Activated CD4-positive, alpha-beta T cell treated with anti-CD3 and anti-CD28 coated beads, Interleukin-2, amount 50 U/mL, for 24 hours (primary cell): ENCODE results near the gene ALDH3B1.

ENCODE experiments used
- DNase-seq, 2 donors: peaks; one replicate each; pipeline ENCODE4 v3.0.0-alpha.2; 2020; ENCODE audit warnings: low read depth in 1 of 2, low spot score in 1 of 2

ALDH3B1 gene

DNA sequence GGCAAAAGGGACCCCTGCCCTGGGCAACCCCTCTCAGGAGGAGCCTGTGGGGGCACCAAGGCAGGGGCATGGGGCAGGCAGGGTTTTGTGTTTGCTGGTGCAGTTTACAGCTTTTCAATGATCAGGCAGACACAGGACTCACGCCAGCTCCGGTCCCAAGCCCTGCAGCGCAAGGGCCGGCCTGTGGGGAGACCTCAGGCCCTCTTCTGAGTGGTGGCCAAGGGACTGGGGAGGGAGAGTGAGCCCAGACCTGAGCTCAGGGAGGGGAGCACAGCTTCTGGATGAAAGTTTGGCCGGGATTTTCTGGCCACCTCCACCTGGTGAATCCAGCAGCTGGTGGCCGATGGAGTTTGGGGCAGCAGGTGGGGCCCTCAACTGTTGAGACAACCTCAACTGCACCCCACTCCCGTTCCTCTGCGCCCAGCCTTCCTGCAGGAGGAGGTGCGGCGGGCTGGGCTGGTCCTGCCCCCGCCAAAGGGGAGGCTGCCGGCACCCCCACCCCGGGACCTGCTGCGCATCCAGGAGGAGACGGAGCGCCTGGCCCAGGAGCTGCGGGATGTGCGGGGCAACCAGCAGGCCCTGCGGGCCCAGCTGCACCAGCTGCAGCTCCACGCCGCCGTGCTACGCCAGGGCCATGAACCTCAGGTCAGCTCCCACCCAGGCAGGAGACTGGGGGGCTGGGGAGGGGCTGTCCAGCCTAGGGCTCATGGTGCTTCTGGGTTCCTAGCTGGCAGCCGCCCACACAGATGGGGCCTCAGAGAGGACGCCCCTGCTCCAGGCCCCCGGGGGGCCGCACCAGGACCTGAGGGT is 32.3 kb downstream of the ALDH3B1 start:
- no peak for DNase-seq

DNA sequence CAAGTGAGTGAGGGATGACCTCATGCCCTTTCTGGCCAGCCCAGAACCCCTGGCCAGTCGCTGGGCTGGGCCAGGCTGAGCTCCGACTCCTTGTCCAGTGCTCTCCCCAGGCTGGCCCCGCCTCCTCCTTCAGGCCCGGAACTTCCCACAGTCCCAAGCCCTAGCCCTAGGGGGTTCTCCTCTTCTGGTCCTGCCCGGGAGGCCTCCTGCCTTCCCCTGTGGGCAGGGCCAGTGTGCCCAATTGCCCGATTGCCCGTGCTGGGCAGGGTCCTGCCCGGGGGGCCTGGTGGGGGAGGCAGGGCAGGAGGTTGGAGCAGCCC is 32.9 kb downstream of the ALDH3B1 start:
- no peak for DNase-seq

DNA sequence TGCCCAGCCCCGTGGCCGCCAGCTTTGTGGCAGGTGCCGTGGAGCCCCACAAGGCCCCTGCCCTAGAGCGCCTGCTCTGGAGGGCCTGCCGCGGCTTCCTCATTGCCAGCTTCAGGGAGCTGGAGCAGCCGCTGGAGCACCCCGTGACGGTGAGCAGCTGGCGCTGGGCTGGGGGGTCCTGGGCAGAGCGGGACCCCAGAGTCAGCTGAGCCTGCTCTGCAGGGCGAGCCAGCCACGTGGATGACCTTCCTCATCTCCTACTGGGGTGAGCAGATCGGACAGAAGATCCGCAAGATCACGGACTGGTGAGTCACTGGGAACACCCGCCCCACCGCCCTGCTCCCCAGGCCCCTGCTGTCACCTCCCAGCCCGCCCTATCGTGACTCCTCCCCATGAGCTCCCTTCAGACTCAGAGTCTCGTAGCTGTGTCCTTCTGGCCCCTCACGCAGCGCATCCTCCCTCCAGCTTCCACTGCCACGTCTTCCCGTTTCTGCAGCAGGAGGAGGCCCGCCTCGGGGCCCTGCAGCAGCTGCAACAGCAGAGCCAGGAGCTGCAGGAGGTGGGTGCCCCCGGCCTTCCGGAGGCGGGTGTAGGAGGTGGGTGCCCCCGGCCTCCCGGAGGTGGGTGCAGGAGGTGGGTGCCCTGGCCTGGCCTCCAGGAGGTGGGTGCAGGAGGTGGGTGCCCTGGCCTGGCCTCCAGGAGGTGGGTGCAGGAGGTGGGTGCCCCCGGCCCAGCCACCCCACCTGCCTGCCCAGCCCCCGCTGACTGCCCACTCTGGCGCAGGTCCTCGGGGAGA is 33.4 kb downstream of the ALDH3B1 start:
- DNase-seq = no peak

DNA sequence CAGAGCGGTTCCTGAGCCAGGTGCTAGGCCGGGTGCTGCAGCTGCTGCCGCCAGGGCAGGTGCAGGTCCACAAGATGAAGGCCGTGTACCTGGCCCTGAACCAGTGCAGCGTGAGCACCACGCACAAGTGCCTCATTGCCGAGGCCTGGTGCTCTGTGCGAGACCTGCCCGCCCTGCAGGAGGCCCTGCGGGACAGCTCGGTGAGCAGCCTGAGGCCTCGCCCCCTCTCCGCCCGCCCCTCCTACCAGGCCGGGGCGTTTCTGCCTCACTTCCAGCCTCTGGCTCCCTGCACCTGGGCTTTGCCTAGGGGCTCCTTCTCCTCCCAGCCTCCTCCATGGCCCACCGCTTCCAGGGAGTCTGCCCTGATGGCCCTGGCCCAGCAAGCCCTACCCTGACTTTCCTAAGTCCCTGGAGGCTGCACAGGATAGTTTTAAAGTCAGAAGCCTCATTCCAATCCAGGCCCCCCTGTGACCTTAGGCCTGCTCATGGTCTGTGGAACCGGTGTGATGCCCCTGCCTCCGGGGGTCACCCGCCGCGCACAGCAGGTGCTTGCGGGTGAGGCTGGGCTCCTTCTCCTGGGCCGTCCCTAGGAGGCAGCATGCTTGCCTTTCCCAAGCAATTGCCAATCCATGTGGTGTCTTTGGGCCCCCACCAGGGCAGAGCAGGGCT is 34.2 kb downstream of the ALDH3B1 start:
- no peak for DNase-seq

DNA sequence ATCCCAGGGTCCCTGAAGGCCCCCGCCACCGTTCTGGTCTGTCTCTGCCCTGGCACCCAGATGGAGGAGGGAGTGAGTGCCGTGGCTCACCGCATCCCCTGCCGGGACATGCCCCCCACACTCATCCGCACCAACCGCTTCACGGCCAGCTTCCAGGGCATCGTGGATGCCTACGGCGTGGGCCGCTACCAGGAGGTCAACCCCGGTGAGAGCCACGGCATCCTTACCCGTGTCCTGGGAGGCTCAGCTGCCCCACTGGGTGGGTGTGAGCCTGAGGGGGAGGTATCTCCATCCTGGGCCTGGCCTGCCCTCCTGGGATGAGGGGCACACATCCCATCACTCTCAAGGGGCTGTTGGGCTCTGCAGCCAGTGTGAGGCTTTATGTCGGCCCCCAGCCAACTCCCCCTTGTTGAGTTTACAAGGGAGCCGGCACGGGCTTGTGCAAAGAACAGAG is 34.8 kb downstream of the ALDH3B1 start:
- no peak for DNase-seq

DNA sequence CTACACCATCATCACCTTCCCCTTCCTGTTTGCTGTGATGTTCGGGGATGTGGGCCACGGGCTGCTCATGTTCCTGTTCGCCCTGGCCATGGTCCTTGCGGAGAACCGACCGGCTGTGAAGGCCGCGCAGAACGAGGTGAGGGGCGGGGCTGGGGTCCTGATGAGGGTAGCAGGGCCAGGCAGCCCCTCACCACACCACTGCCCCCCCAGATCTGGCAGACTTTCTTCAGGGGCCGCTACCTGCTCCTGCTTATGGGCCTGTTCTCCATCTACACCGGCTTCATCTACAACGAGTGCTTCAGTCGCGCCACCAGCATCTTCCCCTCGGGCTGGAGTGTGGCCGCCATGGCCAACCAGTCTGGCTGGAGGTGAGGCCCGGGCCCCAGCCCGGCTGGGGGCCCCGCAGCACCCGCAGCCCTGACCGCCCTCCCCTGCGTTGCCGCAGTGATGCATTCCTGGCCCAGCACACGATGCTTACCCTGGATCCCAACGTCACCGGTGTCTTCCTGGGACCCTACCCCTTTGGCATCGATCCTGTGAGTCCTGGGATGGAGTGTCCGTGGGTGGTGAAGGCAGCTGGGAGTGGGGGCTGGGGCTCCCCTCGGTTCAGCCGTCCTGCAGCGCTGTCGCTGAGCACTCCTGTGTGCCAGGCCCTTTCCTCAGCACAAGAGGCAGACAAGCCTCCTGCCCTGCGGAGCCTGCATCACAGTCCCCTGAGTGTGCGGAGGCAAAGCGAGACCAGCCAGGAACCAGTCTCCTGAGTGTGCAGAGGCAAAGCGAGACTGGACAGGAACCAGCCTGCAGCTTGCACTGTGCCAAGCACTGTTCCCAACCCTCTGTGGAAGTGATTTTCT is 37.5 kb downstream of the ALDH3B1 start:
- no peak for DNase-seq

DNA sequence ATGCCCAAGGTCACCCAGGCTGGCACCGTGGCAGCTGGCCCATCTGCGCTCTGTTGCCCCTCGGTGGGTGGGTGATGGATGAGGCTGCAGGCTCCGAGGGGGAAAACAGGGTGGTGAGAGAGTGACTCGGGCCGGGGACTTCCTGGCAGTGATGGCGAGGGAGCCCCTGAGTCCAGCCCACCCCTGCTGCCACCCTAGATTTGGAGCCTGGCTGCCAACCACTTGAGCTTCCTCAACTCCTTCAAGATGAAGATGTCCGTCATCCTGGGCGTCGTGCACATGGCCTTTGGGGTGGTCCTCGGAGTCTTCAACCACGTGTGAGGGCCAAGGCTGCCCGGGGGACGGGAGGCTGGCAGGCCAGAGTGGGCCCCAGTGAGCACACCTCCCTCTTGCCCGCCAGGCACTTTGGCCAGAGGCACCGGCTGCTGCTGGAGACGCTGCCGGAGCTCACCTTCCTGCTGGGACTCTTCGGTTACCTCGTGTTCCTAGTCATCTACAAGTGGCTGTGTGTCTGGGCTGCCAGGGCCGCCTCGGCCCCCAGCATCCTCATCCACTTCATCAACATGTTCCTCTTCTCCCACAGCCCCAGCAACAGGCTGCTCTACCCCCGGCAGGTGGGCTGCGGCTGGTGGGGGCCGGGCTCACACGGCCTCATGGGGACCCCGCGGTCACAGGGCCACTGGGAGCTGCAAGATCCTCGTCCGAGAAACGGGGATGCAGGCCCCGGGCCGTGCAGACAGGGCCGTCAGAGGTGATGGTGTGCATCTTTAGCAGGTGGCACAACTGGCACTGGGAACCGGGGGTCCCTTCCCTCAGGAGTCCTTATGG is 38.8 kb downstream of the ALDH3B1 start:
- DNase-seq = no peak

DNA sequence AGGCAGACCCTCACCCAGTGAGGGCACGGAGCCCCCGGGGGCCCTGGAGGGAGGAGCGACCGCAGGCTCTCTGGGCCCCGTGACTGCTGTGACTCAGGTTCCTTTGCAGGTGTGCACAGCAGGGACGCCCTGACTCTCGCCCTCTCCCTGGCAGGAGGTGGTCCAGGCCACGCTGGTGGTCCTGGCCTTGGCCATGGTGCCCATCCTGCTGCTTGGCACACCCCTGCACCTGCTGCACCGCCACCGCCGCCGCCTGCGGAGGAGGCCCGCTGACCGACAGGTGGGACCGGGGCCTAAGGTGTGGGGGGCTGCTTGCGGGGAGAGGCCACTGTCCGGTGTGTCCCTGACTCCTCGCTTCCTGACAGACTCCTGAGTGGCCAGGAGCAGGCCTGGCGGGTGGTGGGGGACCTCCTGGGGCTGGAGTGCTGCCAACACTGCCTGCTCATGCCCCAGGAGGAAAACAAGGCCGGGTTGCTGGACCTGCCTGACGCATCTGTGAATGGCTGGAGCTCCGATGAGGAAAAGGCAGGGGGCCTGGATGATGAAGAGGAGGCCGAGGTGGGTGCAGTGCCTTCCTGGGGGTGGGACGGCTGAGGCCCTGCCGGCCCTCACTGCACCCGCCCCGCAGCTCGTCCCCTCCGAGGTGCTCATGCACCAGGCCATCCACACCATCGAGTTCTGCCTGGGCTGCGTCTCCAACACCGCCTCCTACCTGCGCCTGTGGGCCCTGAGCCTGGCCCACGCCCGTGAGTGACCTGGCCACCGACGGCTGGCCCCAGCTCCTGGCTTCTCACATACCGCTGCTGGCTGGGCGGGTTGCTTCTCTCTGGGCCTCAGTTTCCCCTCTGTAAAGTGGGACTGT is 39.6 kb downstream of the ALDH3B1 start:
- no peak for DNase-seq

DNA sequence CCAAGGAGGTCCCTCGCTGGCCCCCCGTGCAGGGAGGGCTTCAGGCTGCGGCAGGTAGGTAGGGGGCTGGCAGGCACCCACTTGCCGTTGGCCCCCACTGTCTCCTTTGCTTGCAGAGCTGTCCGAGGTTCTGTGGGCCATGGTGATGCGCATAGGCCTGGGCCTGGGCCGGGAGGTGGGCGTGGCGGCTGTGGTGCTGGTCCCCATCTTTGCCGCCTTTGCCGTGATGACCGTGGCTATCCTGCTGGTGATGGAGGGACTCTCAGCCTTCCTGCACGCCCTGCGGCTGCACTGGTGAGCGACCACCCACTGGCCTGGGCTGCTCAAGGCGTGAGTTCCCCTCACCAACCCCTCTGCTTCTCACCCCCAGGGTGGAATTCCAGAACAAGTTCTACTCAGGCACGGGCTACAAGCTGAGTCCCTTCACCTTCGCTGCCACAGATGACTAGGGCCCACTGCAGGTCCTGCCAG is 40.3 kb downstream of the ALDH3B1 start:
- DNase-seq = no peak

DNA sequence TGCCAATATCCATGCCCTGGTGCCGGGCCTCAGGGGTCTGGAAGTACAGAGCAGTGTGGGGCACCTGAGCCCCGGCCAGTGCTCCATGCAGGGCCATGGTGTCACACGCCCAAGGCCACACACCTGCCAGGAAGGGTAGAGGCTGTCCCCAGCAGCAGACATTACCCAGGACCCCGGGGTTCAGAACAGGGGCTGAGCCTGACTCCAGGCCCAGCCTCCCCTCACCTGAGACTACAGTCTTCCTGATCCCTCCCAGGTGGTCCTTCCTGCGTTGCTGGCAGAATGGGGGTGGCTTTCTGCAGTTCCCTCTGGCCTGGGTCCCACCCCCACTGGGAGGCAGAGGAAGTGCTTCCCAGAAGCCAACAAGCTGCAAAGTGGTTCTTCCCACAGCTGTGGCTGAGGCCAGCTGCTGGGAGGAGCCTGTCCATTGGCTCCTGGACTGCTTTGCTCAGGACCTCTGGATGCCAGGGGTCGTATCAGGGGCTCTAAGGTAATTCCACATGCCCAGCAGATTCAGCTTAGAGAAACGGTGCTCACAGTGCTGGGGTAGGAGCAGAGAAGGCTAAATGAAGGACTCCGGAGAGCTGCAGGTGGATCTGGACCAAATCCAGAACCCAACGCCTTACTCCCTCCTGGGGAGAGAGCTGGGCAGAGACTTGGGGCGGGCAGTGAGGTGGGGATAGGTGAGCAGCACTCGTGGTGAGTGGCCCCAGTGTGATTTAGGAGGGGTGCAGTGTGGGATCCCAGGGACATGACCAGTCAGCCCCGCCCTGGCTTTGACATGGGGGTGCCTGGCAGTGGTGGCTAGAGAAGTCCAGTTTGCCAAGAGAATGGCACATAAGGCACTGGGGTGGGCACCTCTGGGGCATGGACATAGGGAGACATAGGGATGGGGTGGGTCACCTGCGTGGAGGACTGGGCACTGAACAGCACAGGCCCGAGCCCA is 41.3 kb downstream of the ALDH3B1 start:
- no peak for DNase-seq

DNA sequence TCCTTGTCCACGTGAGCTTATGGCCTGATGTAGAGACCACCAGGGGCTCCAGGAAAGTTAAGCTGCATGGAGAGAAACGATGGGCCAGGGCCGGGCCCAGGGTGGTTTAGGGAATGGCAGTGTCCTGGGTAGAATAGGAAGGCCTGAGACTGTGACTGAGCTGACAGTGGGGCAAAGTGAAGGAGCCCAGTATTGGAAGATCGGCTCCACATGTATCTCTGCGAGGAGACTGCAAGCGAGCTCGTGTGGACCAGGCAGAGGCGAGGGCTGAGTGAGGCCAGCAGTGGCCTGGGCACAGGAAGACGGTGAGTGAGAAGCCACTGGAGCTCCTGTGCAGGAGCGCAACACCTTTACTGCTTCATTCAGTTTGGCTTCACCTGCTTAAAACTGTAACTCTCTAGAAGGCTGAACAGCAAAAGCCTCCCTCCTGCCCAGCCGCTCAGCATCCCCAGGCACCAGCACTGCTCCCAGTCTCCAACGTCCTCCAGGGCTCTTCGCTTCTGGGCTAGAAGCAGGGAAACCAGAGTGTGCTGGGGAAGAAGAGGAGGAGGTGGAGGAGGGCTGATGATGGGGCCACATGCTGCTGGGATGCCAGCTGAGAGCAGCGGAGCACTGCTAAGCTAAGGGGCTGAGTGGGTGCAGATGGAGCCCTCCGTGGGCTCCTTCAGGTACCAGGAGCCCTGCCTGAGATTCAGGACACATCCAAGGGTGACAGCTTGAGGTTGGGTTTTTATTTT is 42.2 kb downstream of the ALDH3B1 start:
- no peak for DNase-seq

DNA sequence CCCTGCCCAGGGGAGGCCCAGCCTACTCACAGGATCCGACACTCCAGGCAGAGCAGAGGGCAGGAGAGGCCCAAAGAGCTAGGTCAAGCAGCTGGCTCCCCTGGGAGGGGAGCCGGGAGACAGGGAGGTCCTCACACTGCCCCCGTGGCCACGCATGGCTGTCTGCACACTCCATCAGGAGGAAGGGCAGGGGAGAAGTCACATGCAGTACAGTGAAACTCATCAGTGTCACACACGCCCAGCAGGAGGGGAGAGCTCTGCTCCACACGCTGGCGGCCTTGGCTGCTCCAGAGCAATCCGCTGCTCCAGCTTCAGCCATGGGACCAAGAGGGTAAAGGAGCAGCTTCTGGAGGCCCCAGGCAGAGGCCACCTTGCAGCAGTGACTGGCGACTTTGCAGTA is 43.0 kb downstream of the ALDH3B1 start:
- no peak for DNase-seq

DNA sequence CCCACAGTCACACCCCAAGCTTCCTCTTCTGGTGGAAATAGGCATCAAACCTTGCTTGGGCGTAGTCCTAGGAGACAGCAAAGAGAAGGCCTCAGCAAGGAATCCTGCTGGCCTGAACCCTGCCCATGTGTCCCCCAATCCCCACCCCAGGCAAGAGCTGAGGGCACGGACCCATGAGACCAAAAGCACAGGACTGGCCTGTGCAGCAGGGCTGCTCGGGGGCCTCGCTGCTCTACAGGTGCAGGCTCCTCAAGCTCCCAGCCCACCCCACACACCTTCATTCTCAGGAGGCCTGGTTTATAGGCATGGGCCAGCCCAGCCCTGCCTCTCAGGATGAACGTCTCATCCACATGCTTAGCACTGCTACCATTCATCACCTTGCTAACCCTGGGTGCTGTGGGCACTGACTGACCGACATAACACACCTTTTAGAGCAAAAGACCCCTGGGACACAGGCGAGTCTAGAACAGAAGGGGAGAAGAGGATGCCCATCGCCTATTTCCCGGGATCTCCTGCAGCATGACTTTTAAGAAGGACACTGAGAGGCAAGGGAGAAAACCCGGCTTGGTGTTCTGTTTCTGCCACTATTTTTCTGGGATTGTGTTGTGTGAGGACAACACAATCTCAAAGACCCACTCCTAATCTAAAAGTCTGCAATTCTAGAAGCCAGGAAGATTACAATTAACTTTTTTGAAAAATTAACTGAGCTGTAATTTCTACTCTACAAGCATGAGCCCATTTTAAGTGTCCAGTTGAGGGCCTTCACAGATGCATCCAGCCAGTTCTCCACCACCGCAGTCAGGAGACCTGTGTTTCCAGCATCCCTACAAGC is 44.1 kb downstream of the ALDH3B1 start:
- no peak for DNase-seq

DNA sequence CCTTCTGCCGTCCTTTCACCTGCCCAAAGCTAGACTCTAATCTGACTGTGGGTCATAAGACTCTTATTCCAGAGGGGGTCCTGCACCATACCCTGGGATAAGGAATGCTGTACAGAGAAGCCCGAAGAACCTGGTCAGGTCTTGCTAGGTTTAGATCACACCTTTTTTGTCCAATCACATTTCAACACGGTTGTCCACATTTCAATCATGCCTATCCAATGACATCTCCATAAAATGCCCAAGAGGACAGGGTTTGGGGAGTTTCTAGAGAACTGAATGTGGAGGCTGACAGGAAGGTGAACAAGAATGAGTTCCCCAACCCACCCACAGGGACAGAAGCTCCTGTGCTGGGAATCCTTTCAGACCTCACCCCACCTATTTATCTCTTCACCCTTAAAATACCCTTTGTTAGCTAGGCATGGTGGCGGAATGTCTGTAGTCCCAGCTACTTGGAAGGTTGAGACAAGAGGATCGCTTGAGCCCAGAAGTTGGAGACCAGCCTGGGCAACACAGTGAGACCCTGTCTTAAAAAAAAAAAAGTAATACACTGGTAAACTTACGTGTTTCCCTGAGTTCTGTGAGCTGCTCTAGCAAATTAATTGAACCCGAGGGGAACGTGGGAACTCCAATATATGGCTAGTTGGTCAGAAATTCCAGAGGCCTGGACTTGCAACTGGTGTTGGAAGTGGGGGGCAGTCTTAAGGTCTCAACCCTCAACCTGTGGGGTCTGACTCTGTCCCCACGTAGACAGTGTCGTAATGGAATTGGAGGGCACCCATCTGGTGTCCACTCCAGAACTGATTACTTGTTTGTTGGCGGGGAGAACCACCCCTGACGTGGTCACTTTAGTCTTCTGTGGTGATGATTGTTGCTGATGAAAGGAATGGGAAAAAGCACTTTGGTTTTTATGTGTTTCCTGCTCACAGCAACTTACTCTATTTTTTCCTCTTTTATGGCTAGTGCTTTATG is 46.5 kb downstream of the ALDH3B1 start:
- no peak for DNase-seq

DNA sequence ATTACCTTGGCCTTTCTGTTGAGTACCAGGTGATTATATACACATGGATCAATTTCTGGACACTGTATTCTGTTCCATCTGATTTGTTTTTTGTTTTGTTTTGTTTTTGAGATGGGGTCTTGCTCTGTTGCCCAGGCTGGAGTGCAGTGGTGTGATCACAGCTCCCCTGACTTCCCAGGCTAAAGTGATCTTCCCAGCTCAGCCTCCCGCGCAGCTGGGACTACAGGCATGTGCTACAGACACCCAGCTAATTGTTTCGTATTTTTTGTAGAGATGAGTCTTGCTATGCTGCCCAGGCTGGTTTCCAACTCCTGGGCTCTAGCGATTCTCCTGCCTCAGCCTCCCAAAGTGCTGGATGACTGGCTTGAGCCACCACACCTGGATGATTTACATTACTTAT is 47.7 kb downstream of the ALDH3B1 start:
- no peak for DNase-seq
